Fibroblast of villous mesenchyme (primary cell): ENCODE measurements around the gene SH3RF3. TPM values are rescaled to one million over a fixed set of nuclear protein-coding genes. Genes with fewer than 3 reads are reported as not detected.

ENCODE experiments used
- DNase-seq: peaks from one replicate; pipeline ENCODE4 v3.0.0-alpha.2; 2010; ENCODE audit warnings: low read depth
- H3K4me3 ChIP-seq: 2 replicates; pipeline ENCODE4 v1.5.1; 2011; ENCODE audit warnings: low read depth, mild to moderate bottlenecking, low read length
- total RNA-seq: library from RNA; depleted of rRNA; stranded (reverse); fragments of >200 nt; gene quantifications from 2 replicates; pipeline ENCODE4 v1.2.3, GENCODE V29; 2012
- TF ChIP-seq, protein P1 (sequence below): IDR thresholded peaks from 2 replicates; pipeline ENCODE4 v1.5.1; 2012; ENCODE audit warnings: low read depth, mild to moderate bottlenecking, low read length; ENCODE audit not compliant: insufficient read depth

SH3RF3 gene
- total RNA-seq, 1 donor: 13.4 TPM

DNA sequence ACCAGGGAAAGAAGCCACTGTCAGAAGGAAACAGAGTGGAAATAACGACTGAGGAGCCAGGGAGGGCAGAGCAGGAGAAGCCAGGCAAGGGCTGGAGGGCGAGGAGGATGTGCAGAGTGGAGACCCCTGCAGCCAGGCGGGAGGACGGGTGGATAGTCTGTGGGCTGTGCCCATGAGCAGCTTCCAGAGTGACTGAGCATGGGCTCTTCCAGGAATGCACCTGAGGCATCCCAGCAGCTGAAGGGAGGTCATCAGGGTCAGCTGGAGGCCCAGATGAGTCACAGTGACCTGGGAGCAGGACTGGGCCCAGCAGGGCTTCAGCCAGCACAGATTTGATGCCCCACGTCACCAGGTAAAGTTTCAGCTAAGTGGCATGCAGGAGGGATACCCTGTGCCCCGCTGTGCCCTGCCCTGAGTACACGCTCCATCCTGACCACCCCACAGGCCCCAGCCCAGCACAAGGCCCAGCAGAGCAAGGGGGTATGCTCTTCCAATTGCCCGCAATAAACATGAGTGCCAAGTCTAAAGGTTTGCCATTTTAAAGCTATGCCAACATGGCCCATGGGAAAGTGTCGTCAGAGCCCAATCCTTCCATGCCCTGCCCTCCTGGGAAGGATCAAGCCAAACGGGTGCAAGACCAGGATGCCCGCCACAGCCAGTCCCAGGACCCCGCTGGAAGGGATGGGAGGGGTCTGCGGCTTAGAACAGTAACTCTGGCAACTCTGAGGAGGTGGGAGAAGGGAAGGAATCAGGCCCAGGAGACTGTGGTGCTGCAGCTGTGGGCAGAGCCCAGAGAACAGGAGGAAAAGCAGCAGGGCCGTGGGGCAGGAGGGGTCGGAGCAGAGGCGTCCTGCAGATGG lies 399.1 kb downstream of the SH3RF3 start:
- no peak for DNase-seq
- H3K4me3 ChIP-seq: no peak overlapping the region
- TF ChIP-seq, protein P1, sequence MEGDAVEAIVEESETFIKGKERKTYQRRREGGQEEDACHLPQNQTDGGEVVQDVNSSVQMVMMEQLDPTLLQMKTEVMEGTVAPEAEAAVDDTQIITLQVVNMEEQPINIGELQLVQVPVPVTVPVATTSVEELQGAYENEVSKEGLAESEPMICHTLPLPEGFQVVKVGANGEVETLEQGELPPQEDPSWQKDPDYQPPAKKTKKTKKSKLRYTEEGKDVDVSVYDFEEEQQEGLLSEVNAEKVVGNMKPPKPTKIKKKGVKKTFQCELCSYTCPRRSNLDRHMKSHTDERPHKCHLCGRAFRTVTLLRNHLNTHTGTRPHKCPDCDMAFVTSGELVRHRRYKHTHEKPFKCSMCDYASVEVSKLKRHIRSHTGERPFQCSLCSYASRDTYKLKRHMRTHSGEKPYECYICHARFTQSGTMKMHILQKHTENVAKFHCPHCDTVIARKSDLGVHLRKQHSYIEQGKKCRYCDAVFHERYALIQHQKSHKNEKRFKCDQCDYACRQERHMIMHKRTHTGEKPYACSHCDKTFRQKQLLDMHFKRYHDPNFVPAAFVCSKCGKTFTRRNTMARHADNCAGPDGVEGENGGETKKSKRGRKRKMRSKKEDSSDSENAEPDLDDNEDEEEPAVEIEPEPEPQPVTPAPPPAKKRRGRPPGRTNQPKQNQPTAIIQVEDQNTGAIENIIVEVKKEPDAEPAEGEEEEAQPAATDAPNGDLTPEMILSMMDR: no peak

DNA sequence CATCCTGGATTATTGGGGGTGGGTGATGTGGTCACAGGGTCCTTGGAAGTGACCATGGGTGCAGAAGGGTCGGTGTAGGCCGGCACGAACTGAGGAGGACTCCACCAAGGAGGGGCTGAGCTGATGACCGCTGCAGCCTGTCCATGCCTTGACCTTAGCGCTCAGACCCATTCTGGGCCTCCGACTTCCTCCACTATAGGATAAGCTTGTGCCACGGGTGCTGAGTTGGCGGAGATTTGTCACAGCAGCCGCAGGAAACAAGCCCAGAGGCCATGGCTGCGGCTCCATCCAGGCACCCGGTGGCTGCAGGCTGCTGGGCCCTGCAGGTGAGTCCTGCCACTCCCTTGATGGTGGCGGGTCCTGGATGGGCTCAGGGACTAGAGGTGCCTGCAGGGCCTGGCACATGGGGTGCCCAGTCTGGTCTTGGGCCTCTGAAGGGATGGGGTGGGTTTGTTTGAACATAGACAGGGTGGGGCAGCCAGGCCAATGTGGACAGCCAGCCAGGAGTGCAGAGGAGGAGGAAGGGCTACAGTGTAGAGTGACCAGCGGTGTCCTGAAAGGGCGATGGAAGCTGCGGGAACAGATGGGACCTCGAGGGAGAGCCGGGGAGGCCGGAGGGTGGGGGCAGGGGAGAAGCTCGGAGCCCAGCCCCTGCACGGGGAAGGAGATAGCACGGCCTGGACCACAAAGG lies 400.0 kb downstream of the SH3RF3 start:
- H3K4me3 ChIP-seq: no peak overlapping the region
- TF ChIP-seq, protein P1: no peak
- DNase-seq: no peak

DNA sequence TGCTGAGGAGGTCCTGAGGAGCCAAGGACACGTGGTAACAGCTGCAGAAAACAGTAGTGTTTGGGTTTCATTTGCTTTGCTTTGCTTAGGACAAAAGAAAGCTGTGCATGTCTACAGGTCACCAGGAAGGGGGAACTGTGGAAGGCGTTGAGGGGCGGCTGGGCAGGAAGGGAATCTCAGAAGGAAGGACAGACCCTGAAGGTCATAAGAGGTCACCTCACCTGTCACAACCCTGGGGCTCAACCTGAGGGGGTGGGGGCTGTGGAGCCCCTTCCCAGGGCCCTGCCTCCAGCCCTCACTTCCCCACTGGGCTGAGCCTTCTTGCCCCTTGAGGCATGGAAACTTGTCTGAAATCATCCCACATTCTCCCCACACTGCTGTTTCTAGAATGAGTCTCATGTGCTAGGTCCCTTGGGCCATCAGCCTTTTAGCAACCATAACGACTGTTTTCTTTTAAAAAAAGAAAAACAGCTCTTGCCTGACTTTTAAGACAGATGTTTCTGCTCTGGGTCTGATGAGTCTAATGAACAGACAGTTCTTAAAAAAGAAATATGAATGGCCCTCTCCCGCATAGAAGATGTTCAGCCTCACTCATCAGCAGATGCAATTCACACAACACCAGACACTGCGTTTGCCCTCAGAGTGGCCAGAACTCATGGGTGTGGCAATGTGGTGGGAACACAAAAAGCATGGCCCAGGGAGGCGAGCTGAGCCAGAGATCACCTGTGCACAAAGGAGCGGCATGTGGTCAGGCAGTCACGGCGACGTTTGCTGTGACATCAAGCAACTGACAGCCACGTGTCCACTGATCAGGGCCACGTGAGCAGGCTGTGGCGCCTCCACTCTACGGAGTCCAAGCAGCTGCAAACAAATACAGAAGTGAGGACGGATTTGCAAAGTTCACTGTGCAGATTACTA lies 400.8 kb downstream of the SH3RF3 start:
- no peak overlapping the region for H3K4me3 ChIP-seq
- TF ChIP-seq, protein P1: no peak
- DNase-seq: peak; percentile 20

DNA sequence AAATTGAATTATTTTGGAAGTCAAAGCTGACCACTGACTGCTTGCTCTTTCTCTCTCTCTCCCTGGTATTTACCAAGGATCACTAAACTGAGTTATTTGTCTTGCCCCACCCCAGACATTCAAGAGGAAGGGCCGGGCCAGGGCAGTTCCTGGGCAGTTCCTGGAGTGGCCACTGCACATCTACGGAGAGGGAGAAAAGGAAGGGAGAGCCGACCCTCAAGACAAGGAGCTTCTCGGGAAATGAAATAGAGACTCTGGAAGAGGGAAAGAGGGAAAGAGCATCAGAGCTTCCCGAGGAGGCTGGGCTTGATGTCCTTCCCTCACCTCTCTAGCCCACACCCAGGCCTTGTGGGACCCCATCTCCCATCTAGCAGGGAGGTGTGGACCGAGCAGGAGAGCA lies 401.7 kb downstream of the SH3RF3 start:
- H3K4me3 ChIP-seq: no peak overlapping the region
- TF ChIP-seq, protein P1: no peak
- DNase-seq: no peak

DNA sequence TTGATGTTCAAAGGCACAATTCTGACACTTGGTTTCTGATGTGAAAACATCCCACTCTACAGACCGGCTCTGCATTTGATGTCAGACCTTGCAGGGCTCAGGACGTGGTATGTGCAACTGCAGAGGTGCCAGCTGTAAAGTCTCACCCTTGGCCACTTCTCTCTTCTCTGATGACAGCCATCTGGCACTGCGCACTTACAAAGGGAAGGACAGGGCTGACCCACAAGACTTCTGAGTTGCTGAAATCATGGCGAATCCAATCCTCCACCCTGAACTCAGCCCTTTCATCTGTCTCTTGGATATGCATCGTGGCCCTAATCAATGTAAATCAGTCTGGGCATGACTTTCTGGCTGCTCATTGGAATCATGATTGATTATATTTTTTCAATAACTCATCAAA lies 402.2 kb downstream of the SH3RF3 start:
- no peak overlapping the region for H3K4me3 ChIP-seq
- TF ChIP-seq, protein P1: no peak
- DNase-seq: no peak

DNA sequence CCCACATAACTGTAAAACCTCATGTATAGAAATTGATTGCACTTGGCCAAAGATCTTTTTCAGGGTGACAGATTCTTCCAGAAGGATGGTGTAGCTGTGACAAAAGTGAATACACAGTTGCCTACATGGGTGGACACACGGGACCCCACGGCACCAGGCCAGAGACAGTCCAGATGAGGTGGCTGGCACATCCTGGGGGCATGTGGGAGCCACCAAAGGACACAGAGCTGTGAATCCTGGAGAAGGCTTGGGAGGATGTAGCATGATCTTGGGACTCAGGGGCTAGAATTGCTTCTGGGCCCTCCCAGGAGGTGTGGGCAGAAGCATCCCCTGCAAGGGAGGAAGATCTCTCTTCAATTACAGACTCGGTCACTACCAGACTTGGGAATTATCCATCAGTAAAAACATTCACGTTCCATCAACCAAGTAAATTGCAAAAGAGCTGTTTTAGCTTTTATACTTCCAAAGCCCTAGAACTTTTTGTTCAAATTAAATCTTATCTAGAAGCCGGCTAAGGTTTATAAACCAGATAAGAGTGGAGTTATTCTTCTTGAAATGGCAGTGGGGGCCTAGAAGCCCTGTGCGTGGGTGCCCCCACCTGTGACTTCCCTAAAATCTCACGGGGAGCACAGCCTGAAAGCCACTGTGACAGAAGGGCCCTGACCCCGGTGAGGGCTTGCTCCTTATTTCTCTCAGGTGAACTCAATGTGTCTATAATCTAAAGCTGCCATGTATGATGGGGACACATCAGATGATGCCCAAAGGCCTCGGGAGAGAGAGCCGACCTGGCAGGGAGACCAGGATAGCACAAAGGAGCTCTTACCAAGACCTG lies 403.1 kb downstream of the SH3RF3 start:
- TF ChIP-seq, protein P1: no peak
- no peak overlapping the region for H3K4me3 ChIP-seq
- DNase-seq: no peak
